AG09319 (cell line): ENCODE measurements around the gene VEZF1.
A peak's percentile ranks its signal among the peaks of the same experiment; 100 is the strongest.

Source experiments
- DNase-seq: peaks from one replicate; pipeline ENCODE4 v3.0.0-alpha.2; 2010; ENCODE audit warnings: low read depth; ENCODE audit errors: extremely low read depth
- CTCF ChIP-seq: IDR thresholded peaks from 2 replicates; pipeline ENCODE4 v1.5.1; 2011; ENCODE audit warnings: low read depth, mild to moderate bottlenecking, inconsistent platforms, low read length, moderate library complexity

VEZF1 gene

GRCh38 chr17:57931488-57932137 is 56.4 kb downstream of the VEZF1 start:
- no peak for DNase-seq
- TF ChIP-seq CTCF, result no peak

- TF ChIP-seq CTCF, result no peak
- no peak for DNase-seq
These were observed 57.8 kb downstream of the VEZF1 start for GRCh38 chr17:57930239-57930638.

GRCh38 chr17:57929386-57929785 is 58.7 kb downstream of the VEZF1 start:
- no peak for TF ChIP-seq CTCF
- DNase-seq, result no peak

- TF ChIP-seq CTCF, result no peak
- no peak for DNase-seq
These were observed 59.1 kb downstream of the VEZF1 start for GRCh38 chr17:57928928-57929327.

GRCh38 chr17:57927048-57927723 is 60.9 kb downstream of the VEZF1 start:
- no peak for TF ChIP-seq CTCF
- DNase-seq, result peak; percentile 73

- no peak for DNase-seq
- TF ChIP-seq CTCF, result no peak
These were observed 61.4 kb downstream of the VEZF1 start for GRCh38 chr17:57926723-57927047.

- TF ChIP-seq CTCF, result no peak
- no peak for DNase-seq
These were observed 62.6 kb downstream of the VEZF1 start for GRCh38 chr17:57925361-57925990.
